Caco-2 (cell line): Measurements from ENCODE around the gene RILPL1. TPM values are rescaled to one million over a fixed set of nuclear protein-coding genes. Genes with fewer than 3 reads are reported as not detected.

Source experiments
- BruUV-seq: library from RNA; stranded (reverse); fragments of 400-500 nt; replicated peaks from 2 replicates; lab custom pipeline; 2021; lab: Mats Ljungman, UMichigan
- CTCF ChIA-PET: fragments of 300-600 bp; sonication (Branson Sonifier 250); formaldehyde crosslinking; loops from one replicate; lab custom pipeline; 2022; ENCODE audit warnings: antibody characterized with exemption; lab: Charles Lee
- POLR2A ChIA-PET: fragments of 300-600 bp; sonication (Branson Sonifier 250); formaldehyde crosslinking; loops from one replicate; lab custom pipeline; 2022; ENCODE audit warnings: antibody characterized with exemption; lab: Charles Lee
- DNase-seq, 2 experiments: peaks; one replicate each; pipeline versions ENCODE4 v3.0.0 to v3.0.0-alpha.2; 2020 to 2022
- H3K27me3 ChIP-seq: replicated peaks from 2 replicates; pipeline ENCODE4 v1.6.0; 2011; ENCODE audit warnings: low read length; ENCODE audit not compliant: control insufficient read depth, insufficient read depth
- H3K36me3 ChIP-seq: 2 replicates; pipeline ENCODE4 v1.5.1; 2011; ENCODE audit warnings: low read length; ENCODE audit not compliant: control insufficient read depth, insufficient read depth
- H3K4me1 ChIP-seq: fragments of 250-450 bp; sonication (Bioruptor Pico); 2 replicates; pipeline ENCODE4 v1.5.1; 2020; ENCODE audit warnings: mild to moderate bottlenecking
- H3K4me3 ChIP-seq: 2 replicates; pipeline ENCODE4 v1.5.1; 2011; ENCODE audit warnings: low read depth, mild to moderate bottlenecking, control low read depth, low read length
- H3K9me3 ChIP-seq: fragments of 250-450 bp; sonication (Bioruptor Pico); 2 replicates; pipeline ENCODE4 v1.5.1; 2020; ENCODE audit warnings: mild to moderate bottlenecking, moderate library complexity
- H3K27ac Mint-ChIP-seq: one replicate; pipeline ENCODE4 v1.8.0; 2022; ENCODE audit warnings: mixed read lengths; ENCODE audit not compliant: unreplicated experiment
- H3K27me3 Mint-ChIP-seq: one replicate; pipeline ENCODE4 v1.8.0; 2022; ENCODE audit warnings: mixed read lengths; ENCODE audit not compliant: insufficient read depth, unreplicated experiment
- H3K36me3 Mint-ChIP-seq: one replicate; pipeline ENCODE4 v1.8.0; 2022; ENCODE audit warnings: mild to moderate bottlenecking, mixed read lengths; ENCODE audit not compliant: insufficient read depth, unreplicated experiment
- H3K4me1 Mint-ChIP-seq: one replicate; pipeline ENCODE4 v1.8.0; 2022; ENCODE audit warnings: low read depth, mixed read lengths; ENCODE audit not compliant: unreplicated experiment
- H3K4me3 Mint-ChIP-seq: one replicate; pipeline ENCODE4 v1.8.0; 2022; ENCODE audit warnings: mild to moderate bottlenecking, moderate library complexity, mixed read lengths; ENCODE audit not compliant: unreplicated experiment
- H3K9me3 Mint-ChIP-seq: one replicate; pipeline ENCODE4 v1.8.0; 2022; ENCODE audit warnings: mixed read lengths; ENCODE audit not compliant: unreplicated experiment
- CTCF ChIP-seq, 2 experiments: fragments of 200-600 bp in 1 of 2; IDR thresholded peaks; 1 replicate in 1 of 2; 2 replicates in 1 of 2; pipeline versions ENCODE4 v1.5.1 to v1.8.0; 2011 to 2022; ENCODE audit warnings: antibody characterized with exemption in 1 of 2, control low read depth in 1 of 2, inconsistent platforms in 1 of 2, low read depth in 1 of 2, low read length in 1 of 2, mild to moderate bottlenecking in 1 of 2, moderate library complexity in 1 of 2; ENCODE audit not compliant: insufficient read depth in 1 of 2, severe bottlenecking in 1 of 2, unreplicated experiment in 1 of 2
- intact Hi-C: fragments of 100-400 bp; cut with micrococcal nuclease; formaldehyde crosslinking; loops from one replicate; pipeline ENCODE4 v1.10.0; 2022; ENCODE audit not compliant: unreplicated experiment
- microRNA-seq: library from miRNA; unstranded; fragments of <30 nt; microRNA quantifications from one replicate; pipeline ENCODE4 v1.2.0, GENCODE V29; 2022
- total RNA-seq: library from RNA; stranded (reverse); gene quantifications from 2 replicates; pipeline ENCODE4 v1.2.3, GENCODE V29; 2022

The RILPL1 gene
- total RNA-seq, 1 experiment from 2014 or later, result 16.2 TPM

- Histone ChIP-seq H3K4me3 (no peak overlapping the region), H3K27me3 (no peaks in the 10 kb centered on the region), H3K36me3 (no peaks in the 10 kb centered on the region), H3K4me1 (no peaks in the 10 kb centered on the region), H3K9me3 (peaks cover 3% of the 10 kb centered on the region; the same call in 1 of the 2 replicates)
- DNase-seq, result no peak
- H3K9me3 Mint-ChIP-seq, result no peaks in the 10 kb centered on the region
- H3K4me3 Mint-ChIP-seq, result no peak overlapping the region
- H3K4me1 Mint-ChIP-seq, result no peaks in the 10 kb centered on the region
- H3K27ac Mint-ChIP-seq, result no peak overlapping the region
- peaks cover 10% of the 10 kb centered on the region for H3K36me3 Mint-ChIP-seq
- no TSS peak for BruUV-seq
- TF ChIP-seq CTCF (IDR thresholded peaks at IDR 0.05; ENCODE audit: insufficient read depth in 1 of 2, low read depth in 1 of 2, low read length in 1 of 2, severe bottlenecking in 1 of 2, unreplicated experiment in 1 of 2), result no peak
- ChIA-PET CTCF (no interaction called here), POLR2A (no interaction called here)
- intact Hi-C loops, result no loop called here
- no peaks in the 10 kb centered on the region for H3K27me3 Mint-ChIP-seq
Measured at GRCh38 chr12:123421314-123421713, 112.2 kb downstream of the RILPL1 start.

Small RNA genes within 50 kb of the gene (microRNA-seq; reads per million reads assigned to microRNA genes)
- 0.56 reads per million for gene MIR3908

Other genes starting within 250 kb of the RILPL1 start
- 53.8 and 54.9 TPM in 2 replicates for gene SBNO1, start 168.9 kb downstream of the RILPL1 start, total RNA-seq
- gene KMT5A, start 149.6 kb downstream of the RILPL1 start, total RNA-seq, result 64.6 and 79.2 TPM in 2 replicates
- gene RILPL2, start 97.0 kb downstream of the RILPL1 start, total RNA-seq, result 3.1 and 3.2 TPM in 2 replicates
- 22.0 and 22.7 TPM in 2 replicates for gene SNRNP35, start 75.6 kb downstream of the RILPL1 start, total RNA-seq
- 255 TPM in 2 replicates for gene TMED2, start 50.8 kb upstream of the RILPL1 start, total RNA-seq
- gene DDX55, start 68.4 kb upstream of the RILPL1 start, total RNA-seq, result 45.4 and 46.3 TPM in 2 replicates
- gene EIF2B1, start 100.0 kb upstream of the RILPL1 start, total RNA-seq, result 56.2 and 62.1 TPM in 2 replicates
- 44.8 and 45.6 TPM in 2 replicates for gene GTF2H3, start 100.1 kb upstream of the RILPL1 start, total RNA-seq
- gene TCTN2, start 137.4 kb upstream of the RILPL1 start, total RNA-seq, result 7.3 TPM in 2 replicates
- gene ATP6V0A2, start 178.6 kb upstream of the RILPL1 start, total RNA-seq, result 36.4 and 47.1 TPM in 2 replicates
- 0.16 and 0.45 TPM in 2 replicates for gene DNAH10, start 228.6 kb upstream of the RILPL1 start, total RNA-seq